MM.1S (cell line): ENCODE data around the gene TMEM51.

ENCODE experiments used
- EZH2phosphoT487 ChIP-seq: fragments of 300-600 bp; sonication (generic); IDR thresholded peaks from 2 replicates; pipeline ENCODE4 v1.6.1; 2018; ENCODE audit warnings: antibody characterized with exemption, low read length
- TF ChIP-seq, protein P1 (sequence below): fragments of 300-600 bp; sonication (generic); IDR thresholded peaks from 2 replicates; pipeline ENCODE4 v1.5.1; 2016; ENCODE audit warnings: antibody characterized with exemption, low read length, mixed read lengths

DNA sequence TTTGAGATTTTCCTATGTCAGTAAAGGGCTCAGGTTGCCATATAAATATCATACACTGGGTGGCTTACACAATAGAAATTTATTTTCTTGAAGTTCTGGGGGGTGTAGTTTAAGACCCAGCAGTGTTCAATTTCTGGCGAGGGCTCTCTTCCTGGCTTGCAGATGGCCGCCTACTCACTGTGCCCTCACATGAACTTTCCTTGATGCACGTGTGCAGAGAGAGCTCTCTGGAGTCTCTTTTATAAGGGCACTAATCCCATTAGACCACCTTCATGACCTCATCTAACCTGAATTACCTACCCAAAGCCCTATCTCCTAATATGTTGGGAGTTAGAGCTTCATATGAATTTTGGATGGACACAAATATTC is 21.1 kb downstream of the TMEM51 start:
- TF ChIP-seq, protein P1, sequence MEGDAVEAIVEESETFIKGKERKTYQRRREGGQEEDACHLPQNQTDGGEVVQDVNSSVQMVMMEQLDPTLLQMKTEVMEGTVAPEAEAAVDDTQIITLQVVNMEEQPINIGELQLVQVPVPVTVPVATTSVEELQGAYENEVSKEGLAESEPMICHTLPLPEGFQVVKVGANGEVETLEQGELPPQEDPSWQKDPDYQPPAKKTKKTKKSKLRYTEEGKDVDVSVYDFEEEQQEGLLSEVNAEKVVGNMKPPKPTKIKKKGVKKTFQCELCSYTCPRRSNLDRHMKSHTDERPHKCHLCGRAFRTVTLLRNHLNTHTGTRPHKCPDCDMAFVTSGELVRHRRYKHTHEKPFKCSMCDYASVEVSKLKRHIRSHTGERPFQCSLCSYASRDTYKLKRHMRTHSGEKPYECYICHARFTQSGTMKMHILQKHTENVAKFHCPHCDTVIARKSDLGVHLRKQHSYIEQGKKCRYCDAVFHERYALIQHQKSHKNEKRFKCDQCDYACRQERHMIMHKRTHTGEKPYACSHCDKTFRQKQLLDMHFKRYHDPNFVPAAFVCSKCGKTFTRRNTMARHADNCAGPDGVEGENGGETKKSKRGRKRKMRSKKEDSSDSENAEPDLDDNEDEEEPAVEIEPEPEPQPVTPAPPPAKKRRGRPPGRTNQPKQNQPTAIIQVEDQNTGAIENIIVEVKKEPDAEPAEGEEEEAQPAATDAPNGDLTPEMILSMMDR = no peak
- no peak for TF ChIP-seq EZH2phosphoT487
